ENCODE results near the gene TMSB4X.

DNA sequence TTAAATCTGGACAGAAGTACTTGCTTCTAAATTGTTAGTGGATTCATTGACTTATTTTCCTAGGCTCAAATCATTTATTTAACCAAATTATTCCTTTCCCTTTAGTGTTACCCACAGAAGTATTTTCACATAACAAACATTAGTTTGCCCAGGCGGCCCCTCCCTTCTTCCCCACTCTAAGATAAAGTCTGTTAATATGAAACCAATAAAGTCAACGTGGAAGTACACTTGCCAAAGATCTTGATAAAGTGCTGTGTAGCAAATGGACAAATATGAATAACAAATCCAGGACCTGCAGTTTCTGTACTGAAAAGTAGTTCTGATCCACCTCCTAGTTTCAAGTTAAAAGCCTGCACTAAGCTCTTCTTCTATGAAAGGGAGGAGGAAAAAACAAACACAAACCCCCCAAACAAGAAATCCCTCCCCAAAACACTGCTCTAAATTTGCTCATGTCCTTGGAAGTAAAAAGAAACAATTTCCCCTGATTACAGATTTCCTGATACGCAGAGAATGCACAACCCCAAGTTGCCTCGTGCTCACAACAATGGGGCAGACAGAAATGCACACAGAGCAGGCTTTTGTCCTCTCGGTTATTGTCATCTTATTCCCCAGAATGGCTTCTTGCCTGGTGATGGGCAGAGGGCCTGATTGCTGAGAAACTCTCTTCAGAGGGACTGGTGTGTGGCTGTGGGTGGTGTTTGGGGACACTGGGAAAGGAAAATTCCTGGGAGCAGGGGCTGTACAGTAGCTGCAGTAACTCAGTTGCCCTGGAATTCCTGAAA is 23.2 kb downstream of the TMSB4X start:
- TF ChIP-seq, protein P1, sequence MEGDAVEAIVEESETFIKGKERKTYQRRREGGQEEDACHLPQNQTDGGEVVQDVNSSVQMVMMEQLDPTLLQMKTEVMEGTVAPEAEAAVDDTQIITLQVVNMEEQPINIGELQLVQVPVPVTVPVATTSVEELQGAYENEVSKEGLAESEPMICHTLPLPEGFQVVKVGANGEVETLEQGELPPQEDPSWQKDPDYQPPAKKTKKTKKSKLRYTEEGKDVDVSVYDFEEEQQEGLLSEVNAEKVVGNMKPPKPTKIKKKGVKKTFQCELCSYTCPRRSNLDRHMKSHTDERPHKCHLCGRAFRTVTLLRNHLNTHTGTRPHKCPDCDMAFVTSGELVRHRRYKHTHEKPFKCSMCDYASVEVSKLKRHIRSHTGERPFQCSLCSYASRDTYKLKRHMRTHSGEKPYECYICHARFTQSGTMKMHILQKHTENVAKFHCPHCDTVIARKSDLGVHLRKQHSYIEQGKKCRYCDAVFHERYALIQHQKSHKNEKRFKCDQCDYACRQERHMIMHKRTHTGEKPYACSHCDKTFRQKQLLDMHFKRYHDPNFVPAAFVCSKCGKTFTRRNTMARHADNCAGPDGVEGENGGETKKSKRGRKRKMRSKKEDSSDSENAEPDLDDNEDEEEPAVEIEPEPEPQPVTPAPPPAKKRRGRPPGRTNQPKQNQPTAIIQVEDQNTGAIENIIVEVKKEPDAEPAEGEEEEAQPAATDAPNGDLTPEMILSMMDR (IDR thresholded peaks at IDR 0.05; ENCODE audit: low read depth, low read length), result no peak
- TF ChIP-seq POLR2A (IDR thresholded peaks at IDR 0.05; ENCODE audit: extremely low read depth, insufficient read length) (no peak), MAX (IDR thresholded peaks at IDR 0.05; ENCODE audit: low read depth, low read length) (no peak)
